NCI-H524 (cell line): ENCODE data around the gene GH2.
"Not testable (repeated sequence)": the region's sequence is repeated elsewhere in the genome, so short reads cannot be mapped to it uniquely, and the experiment has no call there.

Source experiments
- DNase-seq, 2 experiments: peaks; one replicate each; lab custom pipeline; 2025; lab: John Stamatoyannopoulos, UW

Gene GH2

DNA sequence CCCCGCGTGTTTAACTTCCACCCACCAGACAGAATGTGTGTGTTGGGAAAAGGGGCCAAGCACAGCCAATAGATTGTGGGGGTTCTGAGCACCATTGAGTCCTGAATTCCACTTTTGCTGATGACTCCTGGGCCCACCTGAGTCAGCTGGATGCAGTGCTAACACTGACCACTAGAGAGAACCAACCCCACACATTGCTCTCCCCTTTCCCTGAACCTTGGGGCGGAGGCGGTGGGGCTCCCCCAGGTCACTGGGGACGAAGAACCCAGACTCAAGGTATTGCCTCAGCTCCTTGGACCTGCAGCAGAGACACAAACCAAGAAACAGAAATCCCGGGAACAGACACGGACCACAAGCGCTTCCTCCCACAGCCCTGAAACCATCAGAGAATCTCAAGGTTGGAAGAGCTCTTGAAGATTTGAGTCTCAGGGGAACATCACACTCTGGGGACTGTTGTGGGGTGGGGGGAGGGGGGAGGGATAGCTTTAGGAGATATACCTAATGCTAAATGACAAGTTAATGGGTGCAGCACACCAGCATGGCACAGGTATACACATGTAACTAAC is 7.6 kb downstream of the GH2 start:
- DNase-seq: not testable (repeated sequence)

DNA sequence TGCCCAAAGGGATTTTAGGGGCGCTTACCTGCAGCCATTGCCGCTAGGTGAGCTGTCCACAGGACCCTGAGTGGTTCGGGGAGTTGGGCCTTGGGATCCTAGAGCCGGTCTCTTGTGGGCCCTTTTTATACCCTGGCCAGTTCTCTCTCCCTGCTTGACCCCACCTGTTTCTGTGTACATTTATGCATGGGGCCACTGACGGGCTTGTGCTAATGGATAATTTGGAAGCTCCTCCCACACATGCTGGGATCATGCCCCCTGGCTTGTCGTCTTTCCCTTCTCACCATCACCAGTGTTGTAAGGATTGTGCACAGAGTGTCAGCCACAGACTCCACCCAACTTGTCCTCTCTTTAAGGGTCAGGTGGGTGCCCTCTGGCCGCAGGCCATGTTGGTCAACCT is 8.2 kb downstream of the GH2 start, which contains the start of gene CSH2:
TSS of gene CSH2 (minus strand) at position 101 of the 400 bp plus-strand sequence. CDS start at position 38, 63 bp downstream.
- DNase-seq: not testable (repeated sequence)

DNA sequence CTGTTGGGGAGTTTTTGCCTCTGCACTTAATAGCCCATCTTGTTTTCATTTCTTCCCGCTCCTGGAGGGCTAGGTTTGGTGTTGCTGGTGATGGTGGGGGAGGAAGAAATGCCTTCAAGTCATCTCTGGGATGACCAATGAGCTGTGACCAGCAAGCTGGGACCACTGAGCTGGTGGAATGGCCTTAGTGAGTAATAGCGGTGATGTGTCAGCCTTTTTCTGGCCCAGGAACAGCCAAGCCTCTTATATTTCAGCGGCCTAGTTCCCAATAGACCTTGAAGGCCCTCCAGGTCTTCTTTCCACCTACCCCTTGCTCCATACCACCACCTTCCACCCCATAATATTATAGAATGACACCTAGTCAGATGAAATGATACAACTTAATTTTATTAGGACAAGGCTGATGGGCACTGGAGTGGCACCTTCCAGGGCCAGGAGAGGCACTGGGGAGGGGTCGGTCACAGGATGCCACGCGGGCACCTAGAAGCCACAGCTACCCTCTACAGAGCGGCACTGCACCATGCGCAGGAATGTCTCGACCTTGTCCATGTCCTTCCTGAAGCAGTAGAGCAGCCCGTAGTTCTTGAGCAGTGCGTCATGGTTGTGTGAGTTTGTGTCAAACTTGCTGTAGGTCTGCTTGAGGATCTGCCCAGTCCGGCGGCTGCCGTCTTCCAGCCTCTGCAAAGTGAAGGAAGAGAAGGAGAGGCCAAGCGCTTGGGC is 9.9 kb downstream of the GH2 start:
- not testable (repeated sequence) for DNase-seq

DNA sequence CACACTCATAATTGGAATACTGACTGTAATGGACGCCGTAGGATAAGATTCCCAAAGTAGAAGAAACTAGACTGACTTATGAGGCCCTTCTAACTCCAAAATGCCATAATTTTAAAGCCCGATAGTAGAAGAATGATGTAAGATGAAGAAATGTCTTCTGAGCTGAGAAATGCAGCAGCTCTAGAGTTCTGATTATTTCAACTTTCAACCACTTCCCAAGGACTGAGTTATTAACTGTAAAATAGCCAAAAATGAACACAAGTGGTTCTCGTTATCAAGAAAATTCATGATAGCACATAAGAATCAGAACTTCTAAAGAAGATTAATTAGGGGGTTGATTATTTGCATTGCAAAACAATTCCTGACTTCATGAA is 11.5 kb downstream of the GH2 start:
- DNase-seq: not testable (repeated sequence)

DNA sequence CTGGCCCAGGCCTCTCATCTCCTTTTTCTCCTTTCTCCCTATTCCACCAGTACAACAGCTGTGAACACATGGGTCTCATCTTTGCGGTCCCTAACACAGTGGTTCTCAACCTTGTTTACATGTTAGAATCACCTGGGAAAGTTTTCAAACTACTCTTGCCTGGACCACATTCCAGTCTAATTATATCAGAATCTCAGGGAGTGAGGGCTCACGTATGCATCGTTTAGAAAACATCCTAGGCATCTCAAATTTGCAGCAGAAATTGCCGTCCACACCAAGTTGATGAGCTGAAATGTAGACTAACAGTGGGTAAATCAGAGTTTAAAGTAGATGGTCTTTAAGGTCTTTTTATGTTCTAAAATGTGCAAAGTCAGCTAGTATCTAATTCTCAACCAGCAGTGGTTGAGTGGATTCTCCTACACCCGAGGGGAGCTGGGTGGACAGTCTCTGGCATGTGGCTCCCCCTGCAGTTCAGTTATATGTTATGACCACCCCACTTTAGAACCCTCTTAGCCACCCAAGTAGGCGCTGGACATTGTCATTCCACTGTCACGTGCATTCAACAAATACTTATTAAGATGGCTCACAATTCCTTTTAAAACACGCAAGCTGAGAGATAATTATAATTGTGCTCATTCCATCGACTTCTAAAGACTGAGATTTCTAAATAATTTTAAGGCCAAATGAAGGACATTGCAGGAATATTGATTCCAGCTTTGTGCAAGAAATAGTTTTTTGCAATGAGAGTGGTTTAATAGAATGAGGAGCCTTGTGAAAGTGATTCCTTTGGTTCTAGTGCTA is 12.1 kb downstream of the GH2 start:
- DNase-seq: not testable (repeated sequence)

DNA sequence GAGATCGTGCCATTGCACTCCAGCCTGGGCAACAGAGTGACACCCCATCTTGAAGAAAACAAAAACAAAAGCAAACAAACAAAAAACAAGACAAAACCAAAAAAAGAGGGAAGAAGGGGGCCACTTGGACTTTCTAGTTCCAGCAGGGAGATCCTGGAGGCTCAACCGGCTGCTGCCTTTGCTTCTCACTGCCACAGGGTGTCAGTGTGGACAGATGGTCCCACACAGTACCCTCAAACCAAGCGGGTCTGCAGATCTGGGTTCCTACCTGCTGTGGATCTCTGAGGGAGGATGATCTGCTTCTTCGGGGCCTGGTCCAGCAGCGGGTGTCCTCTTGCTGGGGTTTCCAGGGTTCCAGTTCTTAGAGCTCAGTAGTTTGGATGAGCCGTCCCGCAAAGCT is 15.1 kb downstream of the GH2 start:
- peak in 1 of 2 experiments; percentile 34 for DNase-seq

DNA sequence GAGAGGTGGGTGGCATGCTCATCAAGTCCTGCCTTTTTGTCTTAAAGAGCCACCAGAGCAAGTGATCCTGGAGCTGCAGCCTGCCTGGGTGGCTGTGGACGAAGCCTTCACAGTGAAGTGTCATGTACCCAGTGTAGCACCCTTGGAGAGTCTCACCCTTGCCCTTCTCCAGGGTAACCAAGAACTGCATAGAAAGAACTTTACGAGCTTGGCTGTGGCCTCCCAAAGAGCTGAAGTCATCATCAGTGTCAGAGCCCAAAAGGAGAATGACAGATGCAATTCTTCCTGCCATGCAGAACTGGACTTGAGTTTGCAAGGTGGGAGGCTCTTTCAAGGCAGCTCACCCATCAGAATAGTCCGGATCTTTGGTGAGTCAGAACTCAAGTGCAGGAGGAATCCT is 22.5 kb downstream of the GH2 start:
- DNase-seq: no peak

DNA sequence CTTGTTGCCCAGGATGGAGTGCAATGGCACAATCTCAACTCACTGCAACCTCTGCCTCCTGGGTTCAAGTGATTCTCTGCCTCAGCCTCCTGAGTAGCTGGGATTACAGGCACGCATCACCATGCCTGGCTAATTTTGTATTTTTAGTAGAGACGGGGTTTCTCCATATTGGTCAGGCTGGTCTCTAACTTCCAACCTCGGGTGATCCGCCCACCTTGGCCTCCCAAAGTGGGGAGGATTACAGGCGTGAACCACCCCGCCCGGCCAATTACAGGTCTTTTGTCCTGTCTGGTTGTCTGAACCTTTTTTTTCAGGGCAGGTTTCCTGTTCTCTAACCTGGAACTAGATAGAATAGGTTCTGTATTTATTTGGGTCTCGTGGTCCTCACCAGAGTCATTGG is 25.3 kb downstream of the GH2 start:
- DNase-seq: not testable (repeated sequence)

DNA sequence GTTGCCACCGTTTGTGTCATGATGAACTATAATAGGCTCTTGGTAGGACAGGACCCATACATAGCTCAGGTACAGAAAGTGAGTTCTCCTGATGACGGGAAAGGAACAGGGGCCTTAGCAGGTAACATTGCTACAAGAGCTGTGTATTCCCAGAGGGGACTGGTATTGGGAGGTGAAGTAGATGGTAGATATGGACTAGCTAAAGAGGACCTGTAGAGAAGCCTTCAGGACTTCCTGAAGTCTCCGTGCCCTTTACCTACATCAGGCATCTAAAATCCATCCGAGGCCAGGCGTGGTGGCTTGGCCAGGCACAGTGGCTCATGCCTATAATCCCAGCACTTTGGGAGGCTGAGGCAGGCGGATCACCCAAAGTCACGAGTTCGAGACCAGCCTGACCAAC is 26.6 kb downstream of the GH2 start:
- DNase-seq: no peak

DNA sequence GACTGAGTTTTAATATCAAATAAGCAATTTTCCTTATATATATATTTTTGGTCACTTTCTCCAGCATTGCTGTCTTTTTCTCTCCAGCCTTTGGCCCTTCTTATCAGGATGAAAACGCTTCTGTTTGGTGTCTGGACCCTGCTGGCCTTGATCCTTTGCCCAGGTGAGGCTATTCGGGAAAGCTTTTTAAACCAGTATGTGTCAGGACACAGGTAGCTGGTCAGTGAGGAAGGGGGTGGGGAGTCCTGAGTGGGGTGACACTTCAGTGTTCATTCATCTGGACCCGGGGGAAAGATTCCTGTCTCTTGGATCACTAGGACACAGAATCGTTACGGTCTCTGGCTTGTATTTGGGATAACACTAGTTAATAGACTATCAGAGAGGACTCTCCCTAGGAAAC is 27.0 kb downstream of the GH2 start:
- no peak for DNase-seq

DNA sequence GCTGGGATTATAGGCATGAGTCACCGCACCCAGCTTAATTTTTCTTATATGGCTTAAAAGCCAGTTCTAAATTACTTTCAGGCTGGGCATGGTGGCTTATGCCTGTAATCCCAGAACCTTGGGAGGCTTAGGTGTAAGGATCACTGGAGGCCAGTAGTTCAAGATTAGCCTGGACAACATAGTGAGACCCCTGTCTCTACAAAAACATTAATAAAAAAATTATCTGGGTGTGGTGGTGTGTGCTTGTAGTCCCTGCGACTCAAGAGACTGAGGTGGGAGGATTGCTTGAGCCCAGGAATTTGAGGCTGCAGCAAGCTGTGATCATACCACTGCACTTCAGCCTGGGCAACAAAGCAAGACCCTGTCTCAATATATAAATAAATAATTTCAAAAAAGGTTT is 28.5 kb downstream of the GH2 start:
- no peak for DNase-seq

DNA sequence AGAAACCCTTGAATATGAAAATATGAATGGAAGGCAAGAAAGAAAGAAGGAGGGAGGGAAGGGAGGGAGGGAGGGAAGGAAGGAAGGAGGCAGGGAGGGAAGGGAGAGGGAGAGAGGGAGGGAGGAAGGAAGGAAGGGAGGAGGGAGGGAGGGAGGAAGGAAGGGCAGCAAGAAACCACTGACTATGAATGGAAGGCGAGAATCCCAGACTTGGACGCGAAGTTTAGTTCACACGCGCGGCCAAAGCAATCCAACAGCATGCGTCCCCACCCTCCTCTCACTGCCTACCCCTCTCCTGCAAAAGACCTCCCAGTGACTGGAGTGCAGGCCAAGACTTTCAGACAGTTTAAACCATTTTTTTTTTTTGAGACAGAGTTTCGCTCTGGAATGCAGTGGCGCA is 31.3 kb downstream of the GH2 start:
- no peak for DNase-seq

DNA sequence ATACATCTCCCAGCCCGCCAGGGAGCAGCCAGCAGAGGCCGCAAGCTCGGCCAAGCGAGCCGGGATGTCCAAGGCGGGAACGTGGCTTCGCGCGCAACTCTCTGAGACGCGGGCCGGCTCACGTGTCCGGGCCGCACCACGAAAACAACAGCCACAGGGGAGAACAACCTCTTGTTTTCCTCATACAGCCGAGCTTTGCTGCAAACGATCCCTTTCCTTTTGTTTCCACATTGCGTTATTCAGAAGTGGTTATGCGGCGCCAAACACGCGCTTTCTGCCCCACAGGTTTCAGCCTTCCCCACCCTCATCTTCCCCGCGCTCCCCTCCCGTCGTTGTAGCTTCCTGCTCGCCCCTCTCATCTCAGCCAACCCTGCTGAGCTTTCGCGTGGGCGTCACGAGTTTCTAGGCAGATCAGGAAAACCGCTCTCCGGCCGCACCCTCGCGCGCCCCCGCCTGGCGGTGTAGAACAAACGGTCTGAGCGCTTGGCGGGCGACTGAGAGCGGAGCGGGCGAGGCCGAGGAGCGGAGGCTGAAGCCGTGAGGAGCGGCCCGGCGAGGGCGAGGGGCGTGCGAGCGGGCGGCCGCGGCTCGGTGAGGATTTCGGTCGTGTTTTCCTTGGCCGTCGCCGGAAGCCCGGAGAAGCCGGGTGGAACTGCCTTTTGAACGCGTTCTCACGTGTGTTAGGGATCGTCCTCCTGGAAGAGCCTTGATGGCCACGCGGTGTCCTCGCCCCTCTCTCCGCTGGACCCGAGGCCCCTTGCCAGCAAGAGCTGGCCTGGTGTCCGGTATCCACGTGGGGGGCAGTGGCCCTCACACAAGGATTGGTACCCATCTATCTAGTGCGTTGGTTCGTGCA is 32.7 kb downstream of the GH2 start:
- peak; percentile 44 to 84 for DNase-seq

DNA sequence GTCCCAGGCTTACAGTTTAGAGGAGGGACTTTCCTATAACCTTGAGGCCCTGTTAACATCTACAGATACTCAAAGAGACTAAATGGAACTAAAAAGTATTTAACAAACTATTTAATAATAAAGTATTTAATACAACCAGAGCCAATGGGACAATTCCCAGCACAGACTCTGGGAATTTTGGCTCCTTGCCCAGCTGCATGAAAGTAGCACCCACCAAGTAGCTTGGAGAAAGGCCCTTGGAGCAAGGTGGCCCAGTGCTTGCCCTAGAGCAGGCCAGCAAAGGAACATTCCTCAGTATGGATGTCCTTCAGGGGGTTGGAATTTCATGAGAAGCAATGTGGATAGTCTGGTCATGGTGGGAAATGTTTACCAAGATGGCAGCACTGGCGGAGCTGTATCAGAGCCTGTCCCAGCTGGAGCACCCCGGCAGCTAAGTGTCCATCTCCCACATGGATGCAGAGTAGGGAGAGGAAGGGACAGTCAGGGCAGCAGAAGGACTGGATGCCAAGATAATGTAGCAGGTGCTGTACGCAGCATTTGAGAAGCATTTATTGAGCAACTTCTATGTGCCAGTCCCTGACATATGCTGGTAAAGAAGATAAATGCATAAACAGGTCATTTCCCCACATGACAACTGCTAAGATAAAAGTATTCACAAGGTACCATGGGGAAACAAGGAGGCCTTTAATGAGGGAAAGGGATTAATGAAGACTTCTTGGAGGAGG is 34.1 kb downstream of the GH2 start:
- DNase-seq: no peak

DNA sequence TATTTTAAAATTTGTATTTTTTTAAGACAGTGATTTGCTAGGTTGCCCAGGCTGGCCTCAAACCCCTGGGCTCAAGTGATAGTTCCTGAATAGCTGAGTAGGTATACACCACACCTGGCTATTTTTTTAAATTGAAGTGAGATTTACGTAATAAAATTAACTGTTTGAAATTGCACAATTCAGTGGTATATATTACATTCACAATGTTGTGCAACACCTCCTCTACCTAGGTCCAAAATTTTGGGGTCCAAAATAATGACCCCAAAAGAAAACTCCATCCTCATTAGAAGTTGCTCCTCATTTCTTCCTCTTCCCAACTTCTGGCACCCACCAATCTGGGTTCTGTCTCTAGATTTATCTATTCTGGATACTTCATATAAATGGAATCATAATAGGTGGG is 36.2 kb downstream of the GH2 start:
- DNase-seq: no peak

DNA sequence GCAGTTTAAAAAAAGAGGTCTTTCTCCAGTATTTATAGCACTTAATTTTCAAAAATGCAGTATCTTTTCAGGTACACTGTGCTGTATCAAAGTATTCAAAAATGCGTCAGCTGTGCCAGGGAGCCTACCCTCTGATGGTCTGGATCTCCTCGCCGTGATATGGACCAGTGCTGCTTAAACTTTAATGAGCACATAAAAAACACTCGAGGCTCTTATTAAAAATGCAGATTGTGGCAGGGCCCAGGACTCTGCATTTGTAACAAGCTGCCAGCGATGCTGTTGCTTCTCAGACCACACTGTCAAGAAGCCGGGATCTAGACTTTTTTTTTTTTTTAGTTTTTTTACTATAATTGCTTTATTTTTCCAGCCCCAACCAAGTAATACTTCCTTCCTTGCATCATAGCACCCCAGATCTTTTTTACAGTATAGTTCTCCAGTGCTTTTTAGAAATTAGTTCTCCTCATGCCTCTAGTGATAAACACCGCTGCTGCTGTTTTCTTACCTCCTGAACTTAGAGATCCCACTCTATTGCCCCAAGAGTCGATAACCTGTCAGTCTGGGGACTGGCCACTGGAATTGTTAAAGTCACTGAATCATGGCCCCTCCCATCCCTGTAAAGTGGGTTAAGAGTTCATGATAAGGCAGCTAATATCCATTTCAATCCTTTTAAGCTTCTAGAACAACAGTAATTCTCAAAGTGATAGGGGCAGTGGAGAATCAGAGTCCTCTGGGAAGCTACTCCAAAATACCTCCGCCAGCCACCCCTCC is 37.6 kb downstream of the GH2 start:
- DNase-seq: no peak

DNA sequence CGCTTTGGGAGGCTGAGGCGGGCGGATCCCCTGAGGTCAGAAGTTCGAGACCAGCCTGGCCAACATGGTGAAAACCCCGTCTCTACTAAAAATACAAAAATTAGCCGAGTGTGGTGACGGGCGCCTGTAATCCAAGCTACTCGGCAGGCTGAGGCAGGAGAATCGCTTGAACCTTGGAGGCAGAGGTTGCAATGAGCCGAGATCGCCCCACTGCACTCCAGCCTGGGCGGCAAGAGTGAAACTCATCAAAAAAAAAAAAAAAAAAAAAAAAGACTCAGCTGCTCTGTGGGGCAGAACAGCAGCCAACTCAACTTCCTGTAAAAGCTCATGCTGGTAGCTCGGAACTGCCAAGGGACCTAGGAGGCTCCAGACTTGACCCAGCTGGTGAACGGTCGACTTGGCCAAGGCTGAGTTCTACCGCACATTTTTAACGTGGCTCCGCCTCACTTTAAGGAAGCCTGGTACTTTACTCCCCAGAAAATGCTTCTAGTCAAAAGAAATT is 38.3 kb downstream of the GH2 start:
- DNase-seq: peak in 1 of 2 experiments; percentile 18

DNA sequence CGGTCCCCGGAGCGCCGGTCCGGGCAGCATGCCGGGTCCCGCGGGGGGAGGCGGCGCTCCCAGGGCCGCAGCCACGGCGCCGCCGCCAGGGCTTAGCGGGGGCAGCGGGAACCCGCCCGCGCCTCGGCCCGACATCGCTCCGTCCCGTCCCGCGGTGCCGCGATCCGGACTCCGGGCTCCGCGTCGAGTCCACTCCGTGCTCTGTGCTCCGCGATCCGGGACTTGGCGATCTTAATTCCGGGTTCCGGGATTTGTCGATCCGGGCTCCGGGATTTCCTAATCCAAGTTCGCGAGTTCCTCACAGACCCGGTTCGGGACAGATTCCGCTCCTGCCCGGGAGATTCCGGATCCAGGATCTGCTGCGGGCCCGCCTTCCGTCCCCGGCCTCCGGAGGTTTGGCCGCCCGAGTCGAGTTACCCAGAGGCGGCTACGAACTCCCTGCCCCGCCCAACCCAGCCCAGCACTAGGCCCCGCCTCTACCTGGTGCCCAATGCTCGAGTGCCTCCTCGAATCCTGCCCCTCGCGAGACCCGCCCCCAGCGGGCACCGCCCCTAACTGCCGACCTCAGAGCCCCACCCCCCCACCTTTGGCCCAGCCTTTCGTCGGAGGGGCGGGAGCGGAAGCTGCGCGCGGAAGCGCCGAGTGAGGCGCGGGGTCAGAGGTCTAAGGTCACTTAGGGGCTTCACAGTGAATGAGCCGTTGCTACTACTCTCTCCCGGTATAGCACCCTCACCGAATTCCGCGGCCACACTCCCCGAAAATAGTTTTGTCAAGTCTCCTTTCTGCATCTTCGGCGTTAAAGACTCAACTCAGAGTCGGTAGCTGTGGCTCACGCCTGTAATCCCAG is 39.0 kb downstream of the GH2 start, which contains the start of gene SMARCD2:
TSS of gene SMARCD2 (minus strand) at position 146 of the 847 bp plus-strand sequence. CDS start at position 135, 11 bp downstream.
- DNase-seq: peak; percentile 100

DNA sequence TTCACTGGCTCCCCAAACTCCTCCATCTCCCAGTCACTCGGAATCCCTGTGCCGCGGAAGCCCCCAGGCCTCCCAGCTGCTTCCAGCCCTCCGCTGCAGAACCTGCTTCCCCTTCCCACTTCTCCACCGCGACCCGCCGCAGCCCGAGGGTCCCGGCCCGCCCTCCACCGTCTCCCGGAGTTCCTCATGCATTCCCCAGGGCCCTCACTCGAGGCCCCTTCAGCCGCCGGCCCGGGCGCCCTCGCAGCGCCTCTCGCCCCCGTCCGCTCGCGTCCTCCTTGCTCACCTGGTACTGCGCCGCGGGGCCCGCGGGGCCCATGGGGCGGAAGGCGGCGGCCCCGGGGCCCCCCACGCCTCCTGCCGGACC is 39.6 kb downstream of the GH2 start:
- DNase-seq: peak; percentile 35 to 61
